NCI-H1092 treated with DMSO at 0.1 percent for 48 hours (cell line): ENCODE data around the gene LRRC14B.

Source experiments
- DNase-seq: peaks from one replicate; lab custom pipeline; 2025; lab: John Stamatoyannopoulos, UW

LRRC14B gene

DNA sequence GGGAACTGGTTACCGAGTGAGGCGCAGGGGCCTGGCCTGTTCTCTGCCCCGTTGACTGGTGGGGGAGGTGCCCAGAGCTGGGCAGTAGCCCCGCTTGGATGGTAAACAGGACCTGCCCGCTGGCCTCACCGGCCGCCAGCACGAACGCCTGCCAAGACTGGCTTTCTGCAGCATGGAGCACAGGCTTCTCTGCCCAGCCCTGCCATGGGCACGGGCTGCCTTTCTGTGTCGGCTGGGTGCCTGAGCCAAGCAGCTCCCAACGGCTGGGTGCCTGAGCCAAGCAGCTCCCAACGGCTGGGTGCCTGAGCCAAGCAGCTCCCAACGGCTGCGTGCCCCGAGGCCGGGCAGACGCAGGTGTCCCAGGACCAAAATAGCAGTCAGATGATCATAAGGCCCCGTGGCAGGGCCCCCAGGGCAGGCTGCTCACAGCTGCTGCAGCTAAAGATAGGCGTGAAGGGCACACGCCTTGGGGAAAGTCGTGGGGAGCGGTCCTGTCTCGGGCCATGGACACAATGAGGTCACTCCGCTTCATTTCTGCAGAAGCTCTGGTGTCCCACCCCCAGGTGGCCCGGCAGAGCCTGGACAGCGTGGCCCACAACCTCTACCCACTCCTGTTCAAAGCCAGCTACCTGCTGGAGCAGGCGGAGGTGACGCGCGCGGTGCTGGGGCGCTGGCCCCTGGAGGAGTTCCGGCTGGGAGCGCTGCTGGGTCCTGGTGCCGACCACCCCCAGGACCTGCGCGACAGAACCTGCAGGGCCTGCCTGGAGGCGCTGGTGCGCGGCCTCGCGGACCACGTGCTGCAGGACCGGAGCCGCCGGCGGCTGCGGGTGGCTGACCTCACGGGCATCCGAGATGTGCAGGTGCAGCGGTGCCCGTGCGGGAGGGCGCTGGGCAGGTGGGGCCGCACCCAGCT is at the start of gene LRRC14B:
TSS of gene LRRC14B (plus strand) at position 460 of the 913 bp plus-strand sequence. CDS start at position 504, 44 bp downstream.
- peak; percentile 32 for DNase-seq

- no peak for DNase-seq
Observed at GRCh38 chr5:141761-142160, 49.5 kb upstream of the LRRC14B start.

DNA sequence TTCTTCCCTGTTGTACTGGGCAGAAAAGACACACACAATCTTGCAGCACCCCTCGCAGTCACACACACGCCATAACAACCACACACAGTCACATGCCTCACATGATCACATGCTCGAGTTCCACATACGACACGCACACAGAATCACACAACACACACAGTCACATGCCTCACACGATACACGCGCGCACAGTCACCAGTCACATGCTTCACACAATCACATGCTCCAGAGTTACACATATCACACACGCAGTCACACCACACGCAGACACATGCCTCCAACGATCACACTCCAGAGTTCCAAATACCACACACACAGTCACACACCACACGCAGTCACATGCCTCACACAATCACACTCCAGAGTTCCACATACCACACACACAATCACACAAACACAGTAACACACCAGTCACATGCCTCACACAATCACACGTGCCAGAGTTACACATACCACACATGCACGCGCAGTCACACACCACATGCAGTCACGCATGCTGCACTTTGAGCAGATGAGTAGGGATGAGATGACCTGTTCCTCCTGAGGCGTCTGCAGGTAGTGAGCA is 49.0 kb upstream of the LRRC14B start:
- no peak for DNase-seq

DNA sequence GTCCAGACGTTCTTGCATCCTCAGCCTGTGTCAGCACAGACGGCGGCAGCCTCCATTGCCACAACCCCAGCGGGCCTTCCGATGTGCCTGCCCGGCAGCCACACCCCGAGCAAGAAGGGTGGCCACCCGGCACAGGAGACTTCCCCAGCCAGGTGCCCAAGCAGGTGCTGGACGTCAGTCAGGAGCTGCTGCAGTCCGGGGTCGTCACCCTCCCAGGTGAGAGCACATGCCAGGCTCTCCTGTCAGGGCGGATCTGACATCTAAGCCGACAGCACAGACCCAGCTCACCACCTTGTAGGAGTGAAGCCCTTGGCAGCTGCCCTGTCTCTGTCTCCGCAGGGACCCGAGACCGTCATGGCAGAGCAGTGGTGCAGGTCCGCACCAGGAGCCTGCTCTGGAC is 48.3 kb upstream of the LRRC14B start:
- no peak for DNase-seq

DNA sequence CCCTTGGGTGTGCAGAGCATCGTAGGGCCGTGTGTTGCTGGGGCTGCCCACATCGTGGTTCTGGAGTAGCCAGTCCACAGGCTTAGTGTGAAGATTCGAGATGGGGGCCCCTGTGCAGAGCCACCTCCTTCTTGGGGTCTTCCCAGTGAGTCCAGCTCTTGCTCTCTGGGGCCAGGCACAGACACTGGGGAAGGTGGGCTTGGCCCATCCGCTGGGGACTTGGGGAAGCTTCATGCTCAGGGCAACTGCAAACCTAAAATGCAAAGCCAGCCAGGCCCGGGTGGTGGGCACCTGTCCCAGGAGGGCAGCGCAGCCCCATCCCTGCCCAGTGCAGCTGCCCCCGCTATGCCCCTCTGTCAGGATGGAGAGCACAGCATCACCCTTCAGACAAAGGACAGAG is 46.4 kb upstream of the LRRC14B start:
- DNase-seq: no peak

DNA sequence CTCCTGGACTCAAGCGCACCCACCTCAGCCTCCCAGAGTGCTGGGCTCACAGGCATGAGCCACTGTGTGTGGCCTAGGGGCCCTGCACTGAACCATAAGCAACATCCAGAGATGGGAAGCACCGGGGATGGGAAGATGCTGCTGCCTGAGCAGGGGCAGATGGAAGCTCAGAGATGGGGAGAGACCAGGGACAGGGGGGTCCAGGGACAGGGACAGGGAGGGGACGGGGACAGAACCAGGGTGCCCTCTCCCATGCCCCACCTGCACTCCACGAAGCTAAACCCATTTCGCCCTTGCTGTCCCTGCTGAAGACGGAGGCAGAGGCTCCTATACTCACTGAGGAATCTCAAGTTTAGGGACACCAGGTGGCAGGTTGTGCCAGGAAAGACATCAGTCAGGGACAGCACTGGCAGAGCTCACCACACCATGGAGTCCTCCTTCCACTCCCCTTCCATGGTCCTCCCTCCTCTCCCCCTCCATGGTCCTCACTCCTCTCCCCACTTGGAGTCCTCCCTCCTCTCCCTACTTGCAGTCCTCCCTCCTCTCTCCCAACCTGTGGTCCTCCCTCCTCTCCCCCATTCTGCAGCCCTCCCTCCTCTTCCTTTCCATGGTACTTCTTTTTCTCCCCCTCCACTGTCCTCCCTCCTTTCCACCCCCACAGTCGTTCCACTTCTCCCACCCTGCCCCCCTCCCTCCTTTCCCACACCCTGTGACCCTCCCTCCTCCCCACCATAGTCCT is 45.5 kb upstream of the LRRC14B start:
- no peak for DNase-seq

GRCh38 chr5:147751-148150 is 43.5 kb upstream of the LRRC14B start:
- no peak for DNase-seq

- no peak for DNase-seq
Observed at GRCh38 chr5:149745-150485, 41.4 kb upstream of the LRRC14B start.

DNA sequence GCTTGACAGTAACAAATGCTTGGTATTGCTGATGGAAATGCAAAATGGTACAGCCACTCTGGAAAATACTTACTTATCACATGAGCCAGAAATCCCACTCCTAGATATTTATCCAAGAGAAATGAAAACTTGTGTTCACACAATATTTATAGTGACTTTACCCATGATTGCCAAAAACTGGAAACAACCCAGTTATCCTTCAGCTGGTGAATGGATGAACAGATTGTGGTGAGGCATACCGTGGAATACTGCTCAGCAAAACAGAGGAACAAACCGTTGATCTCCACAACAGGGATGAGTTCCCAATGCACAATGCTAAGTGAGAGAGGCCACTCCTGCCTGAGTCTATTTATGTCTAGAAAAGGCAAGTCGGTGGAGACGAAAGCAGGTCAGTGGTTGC is 40.5 kb upstream of the LRRC14B start:
- no peak for DNase-seq

- no peak for DNase-seq
Observed at GRCh38 chr5:152077-152476, 39.2 kb upstream of the LRRC14B start.

GRCh38 chr5:153256-153655 is 38.0 kb upstream of the LRRC14B start:
- DNase-seq: no peak

DNA sequence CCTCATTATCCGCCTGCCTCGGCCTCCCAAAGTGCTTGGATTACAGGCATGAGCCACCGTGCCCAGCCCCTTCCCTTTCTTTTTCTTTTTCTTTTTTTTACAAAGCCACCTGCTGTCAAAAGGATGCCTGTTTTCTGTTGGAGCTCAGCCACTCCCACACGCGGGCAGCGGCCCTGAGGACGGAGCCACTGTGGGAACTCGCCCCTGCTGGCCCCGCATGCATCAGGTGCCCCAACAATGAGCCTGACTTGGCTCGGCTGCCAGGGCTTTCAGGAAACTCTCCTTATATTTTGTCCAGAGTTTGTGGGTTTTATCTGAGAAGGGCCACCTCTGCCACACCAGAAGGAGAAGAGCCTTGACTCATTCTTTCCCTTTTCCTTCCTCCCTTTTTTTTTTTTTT is 37.1 kb upstream of the LRRC14B start:
- DNase-seq: no peak

- no peak for DNase-seq
Observed at GRCh38 chr5:154826-155225, 36.5 kb upstream of the LRRC14B start.

DNA sequence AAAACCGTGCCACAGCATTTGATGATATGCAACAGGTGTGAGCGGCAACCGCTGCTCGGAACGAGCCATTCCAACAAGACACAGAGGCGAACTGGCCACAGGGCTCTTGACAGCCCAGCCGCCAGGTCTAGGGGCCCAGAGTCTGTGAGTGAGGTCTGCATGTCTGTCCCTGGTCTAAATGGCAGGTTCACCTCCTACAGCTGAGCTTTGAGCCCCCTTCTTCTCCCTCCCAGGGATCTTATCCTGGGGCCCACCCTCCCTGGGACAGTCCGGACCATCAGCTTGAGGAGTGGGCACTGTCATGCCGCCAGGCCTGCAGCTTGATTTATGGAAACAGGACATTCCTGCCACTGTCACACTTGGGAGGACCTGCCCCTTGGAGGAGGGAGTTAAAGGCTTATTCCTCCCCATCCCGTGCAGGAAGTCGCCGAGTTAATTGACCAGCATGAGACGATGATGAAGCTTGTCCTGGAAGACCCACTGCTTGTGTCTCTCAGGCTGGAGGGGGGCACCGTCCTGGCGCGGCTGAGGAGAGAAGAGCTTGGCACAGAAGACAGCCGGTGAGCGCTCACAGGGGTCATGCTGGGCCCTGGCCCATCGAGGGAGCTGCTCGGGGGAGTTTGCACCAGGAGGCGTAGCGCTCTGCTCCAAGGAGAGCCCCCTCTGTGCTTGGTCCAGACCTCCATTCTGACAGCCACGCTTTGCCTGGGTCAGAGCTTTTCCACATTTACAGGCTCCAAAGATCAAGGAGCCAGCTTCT is 35.5 kb upstream of the LRRC14B start:
- no peak for DNase-seq

GRCh38 chr5:156411-157072 is 34.8 kb upstream of the LRRC14B start:
- DNase-seq: no peak

- no peak for DNase-seq
Observed at GRCh38 chr5:157126-157715, 34.1 kb upstream of the LRRC14B start.

DNA sequence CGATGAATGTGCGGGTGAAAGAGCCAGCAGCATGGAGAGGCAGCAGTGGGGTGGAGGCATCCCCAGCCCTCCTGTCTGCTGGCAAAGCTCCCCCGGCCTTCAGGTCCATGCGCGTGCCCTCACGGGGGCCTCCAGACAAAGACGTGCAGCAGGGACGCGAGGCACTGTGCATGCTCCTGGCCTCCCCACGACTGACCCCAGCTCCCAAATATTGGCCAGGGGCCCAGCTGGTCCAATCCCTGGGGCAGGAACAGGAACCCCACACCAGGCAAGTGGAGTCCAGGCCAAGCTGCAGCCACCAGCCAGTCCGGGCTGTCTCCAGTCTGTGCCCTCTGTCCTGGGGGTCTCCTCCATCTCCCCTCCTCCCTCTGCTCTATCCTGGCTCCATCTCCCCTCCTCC is 33.5 kb upstream of the LRRC14B start:
- no peak for DNase-seq

- DNase-seq: no peak
Observed at GRCh38 chr5:158807-159447, 32.4 kb upstream of the LRRC14B start.

DNA sequence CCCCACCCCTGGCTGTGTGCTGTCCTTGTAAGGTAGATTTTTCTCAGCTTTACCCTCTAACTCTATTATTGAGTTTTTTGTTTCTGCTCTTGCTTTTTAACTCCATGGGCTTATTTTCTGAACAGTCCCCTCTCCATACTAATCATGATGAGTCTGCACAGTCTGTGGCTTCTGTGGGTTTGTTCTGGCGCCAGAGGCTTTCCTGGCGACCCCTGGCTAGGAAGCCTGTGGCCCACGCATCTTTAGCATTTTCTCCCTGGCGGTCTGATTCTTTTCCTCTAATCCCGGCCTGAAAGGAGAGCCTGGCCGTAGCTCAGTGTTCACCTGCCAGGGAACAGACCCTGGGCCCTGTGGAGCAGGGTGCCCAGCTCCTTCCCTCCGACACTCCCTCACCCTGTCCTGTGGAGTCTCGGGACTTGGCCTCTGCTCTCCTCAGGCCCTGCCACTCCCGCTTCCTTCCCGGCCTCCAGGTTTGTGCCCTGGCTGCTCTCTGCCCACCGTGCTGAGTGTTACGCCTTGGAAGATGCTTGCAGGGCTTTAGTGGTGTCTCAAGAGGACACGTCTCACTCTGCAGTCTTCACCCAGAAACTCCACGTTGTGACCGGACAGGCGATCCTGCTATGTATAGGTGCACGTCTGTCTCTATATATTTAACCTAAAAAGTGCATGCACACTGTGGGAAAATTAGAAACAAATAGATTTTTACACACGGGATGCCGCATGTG is 31.7 kb upstream of the LRRC14B start:
- no peak for DNase-seq
